HG03135 (cell line): Measurements from ENCODE around the gene OR2A25.
"Not testable (repeated sequence)": the region's sequence is repeated elsewhere in the genome, so short reads cannot be mapped to it uniquely, and the experiment has no call there.

Experiments used
- ATAC-seq: cut with Tn5 transposase; IDR thresholded peaks from one replicate; pipeline ENCODE4 v1.9.1; 2021; ENCODE audit warnings: mild to moderate bottlenecking, moderate library complexity; ENCODE audit not compliant: unreplicated experiment

The OR2A25 gene, protein sequence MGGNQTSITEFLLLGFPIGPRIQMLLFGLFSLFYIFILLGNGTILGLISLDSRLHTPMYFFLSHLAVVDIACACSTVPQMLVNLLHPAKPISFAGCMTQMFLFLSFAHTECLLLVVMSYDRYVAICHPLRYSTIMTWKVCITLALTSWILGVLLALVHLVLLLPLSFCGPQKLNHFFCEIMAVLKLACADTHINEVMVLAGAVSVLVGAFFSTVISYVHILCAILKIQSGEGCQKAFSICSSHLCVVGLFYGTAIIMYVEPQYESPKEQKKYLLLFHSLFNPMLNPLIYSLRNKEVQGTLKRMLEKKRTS

DNA sequence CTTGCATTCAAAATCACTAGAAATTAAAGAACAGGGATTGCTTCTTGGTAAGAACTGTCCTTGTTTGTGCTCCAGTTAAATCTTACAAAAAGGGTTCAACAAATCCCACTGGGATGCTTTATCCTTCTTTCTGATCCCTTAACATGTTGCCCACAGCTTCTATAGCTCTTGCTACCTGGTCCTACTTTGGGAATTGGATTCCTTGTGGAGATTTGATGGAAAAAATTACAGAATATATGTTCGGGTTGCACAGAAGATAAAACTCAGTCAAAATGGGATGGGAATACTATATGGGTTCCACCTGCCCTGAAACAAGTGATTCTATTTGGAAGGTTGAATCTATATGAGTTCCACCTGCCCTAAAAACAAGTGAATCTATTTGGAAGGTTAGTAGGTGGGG, at the start of gene OR2A25:
Gene OR2A25 (plus strand): TSS at position 301 of the 400 bp plus-strand sequence. CDS start 4,409 bp downstream, outside the sequence.
- ATAC-seq, result no peak

GRCh38 chr7:144020340-144020739, 49.3 kb upstream of the OR2A25 start:
- no peak for ATAC-seq

DNA sequence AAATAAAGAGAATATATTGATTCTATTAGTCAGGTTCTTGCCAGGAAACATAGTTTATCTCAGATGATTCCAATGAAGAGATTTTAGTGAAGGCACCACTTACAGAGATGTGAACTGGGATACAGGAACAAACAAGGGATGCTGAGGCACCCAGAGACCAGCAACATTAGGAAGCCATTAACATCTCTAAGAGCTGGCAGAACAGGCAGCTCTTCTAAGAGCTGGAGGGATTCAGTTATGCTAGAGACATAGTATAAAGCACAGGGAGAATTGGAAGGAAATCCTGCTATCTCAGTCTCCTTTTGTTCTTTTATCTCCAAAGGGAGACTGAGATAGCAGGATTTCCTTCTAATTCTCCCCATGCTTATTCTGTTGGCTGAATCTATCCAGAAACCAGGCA, 47.4 kb upstream of the OR2A25 start:
- no peak for ATAC-seq

GRCh38 chr7:144023171-144023827, 46.3 kb upstream of the OR2A25 start:
- no peak for ATAC-seq

DNA sequence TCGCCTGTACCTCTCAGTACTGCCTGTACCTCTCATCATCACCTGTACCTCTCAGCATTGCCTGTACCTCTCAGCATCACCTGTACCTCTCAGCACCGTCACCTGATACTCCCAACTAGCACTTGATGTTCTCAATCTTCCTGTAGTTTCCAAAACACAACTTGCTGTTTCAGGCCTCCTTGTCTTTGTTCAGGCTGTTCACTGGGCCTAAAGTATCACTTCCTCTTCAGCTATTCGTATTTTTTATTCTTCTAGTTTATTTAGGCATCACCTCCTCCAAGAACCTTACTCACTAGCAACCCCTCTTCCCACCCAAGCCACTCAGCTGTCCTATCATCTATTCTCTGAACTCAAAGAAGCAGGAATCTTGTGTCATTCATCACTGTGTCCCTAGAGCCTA, 45.4 kb upstream of the OR2A25 start:
- no peak for ATAC-seq

DNA sequence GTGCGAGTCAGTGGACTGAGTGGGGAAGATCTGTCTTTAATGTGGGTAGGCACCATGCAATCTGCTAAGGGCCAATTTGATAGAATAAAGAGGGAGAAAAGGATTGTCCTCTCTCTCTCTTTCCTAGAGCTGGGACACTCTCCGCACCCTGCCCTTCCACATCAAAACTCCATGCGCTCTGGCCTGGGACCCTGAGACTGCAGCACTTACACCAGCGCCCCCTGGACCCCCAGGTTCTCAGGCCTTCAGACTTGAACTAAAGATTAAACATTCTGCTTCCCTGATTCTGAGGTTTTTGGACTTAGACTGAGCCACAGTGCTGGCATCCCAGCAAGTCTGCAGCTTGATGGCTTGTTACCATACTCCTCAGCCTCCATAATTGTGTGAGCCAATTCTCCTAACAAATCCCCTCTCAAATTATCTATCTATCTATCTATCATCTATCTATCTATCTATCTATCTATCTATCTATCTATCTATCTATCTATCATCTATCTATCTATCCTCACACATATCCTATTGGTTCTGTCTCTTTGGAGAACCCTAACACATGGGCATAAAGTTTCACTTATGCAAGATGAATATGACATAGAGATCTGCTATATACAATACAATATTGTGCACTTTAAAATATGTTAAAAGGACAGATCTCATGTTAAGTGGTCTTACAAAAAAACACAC, 43.3 kb upstream of the OR2A25 start:
- no peak for ATAC-seq

- ATAC-seq, result no peak
These were observed 42.5 kb upstream of the OR2A25 start for GRCh38 chr7:144027070-144027469.

- no peak for ATAC-seq
These were observed 41.6 kb upstream of the OR2A25 start for GRCh38 chr7:144027974-144028373.

DNA sequence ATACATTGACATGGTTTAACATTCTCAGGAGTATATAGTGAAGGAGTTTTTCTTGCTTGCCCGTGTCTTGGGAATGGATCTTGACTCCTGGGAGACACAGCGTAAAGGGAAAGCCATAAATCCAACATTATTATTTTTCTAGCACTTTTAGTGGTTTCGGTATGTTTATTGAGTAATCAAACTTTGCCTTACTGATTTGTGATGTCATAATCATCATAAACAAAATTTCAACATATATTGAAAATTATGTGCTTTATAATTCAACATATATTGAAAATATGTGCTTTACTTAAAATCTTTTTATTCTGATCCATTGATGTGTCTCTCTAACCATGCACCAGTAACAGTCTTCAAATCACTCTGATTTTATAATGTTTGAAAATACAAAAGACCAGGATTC, 41.1 kb upstream of the OR2A25 start:
- no peak for ATAC-seq

- no peak for ATAC-seq
These were observed 37.1 kb upstream of the OR2A25 start for GRCh38 chr7:144032516-144032915.

GRCh38 chr7:144032985-144033709, 36.5 kb upstream of the OR2A25 start:
- ATAC-seq, result no peak

- ATAC-seq, result no peak
These were observed 34.2 kb upstream of the OR2A25 start for GRCh38 chr7:144035385-144035784.

- ATAC-seq, result no peak
These were observed 33.2 kb upstream of the OR2A25 start for GRCh38 chr7:144036302-144036885.

GRCh38 chr7:144037414-144038035, 32.1 kb upstream of the OR2A25 start:
- ATAC-seq, result no peak

- ATAC-seq, result no peak
These were observed 30.7 kb upstream of the OR2A25 start for GRCh38 chr7:144038887-144039286.

DNA sequence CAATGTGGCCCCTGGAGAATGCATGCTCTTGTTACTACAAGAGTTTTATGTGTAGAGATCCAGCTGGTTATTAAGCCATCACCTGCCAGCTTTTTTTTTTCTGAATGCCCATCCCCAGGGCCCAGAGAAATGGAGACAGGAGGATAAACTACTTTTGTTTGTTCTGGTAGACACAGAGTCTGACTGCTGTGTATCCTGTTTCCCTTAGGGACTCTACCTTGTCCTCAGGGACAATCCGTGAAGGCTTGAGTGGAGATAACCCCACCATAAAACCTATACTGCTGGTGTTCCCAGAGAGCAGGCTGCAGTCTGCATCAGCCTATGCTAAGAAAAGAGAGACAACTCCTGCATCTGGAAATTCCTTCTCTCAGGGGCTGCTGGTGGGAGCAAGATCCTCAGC, 21.0 kb upstream of the OR2A25 start, which contains the start of gene OR2A5:
Gene OR2A5 (plus strand): TSS at position 301 of the 400 bp plus-strand sequence. CDS start 1,454 bp downstream, outside the sequence.
- no peak for ATAC-seq

DNA sequence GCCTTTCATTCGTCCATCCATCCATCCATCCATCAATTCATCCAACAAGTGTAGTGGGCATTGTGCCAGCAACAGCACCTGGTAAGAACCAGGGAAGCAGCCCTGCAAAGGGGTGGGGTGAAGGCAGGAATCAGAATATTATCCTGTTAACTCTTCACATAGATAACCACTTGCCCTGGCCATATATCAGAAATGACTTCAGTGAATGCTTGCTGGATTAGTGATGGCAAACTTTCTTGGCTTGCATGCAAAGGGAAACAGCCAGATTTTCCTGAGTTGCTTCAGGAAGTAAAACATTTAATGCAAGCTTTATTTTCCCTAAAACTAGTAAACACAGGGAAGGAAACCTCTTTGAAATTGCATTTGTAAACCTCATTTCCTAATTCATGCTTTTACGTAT, 20.1 kb upstream of the OR2A25 start:
- no peak for ATAC-seq

GRCh38 chr7:144050093-144050492, 19.5 kb upstream of the OR2A25 start:
- no peak for ATAC-seq

GRCh38 chr7:144050884-144051283, 18.7 kb upstream of the OR2A25 start:
- ATAC-seq, result not testable (repeated sequence)

DNA sequence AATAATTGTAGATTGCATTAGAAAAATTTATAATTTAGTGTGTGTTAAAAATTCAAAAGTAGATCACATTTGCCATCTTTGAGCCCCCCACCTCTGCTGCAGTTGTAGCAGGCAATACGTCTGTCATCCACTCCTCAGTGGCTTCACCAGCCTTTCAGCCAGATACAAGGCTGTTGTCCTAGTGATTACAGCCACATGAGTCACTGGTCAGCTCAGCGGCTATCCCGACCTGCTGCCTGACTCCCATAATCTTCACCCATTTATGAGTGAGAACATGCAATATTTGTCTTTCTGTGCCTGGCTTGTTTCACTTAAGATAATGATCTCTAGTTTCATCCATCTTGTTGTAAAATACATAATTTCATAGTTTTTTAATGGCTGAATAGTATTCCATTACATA, 11.7 kb upstream of the OR2A25 start:
- ATAC-seq, result no peak
